Measurements from ENCODE around the gene NCKIPSD.

The NCKIPSD gene

DNA sequence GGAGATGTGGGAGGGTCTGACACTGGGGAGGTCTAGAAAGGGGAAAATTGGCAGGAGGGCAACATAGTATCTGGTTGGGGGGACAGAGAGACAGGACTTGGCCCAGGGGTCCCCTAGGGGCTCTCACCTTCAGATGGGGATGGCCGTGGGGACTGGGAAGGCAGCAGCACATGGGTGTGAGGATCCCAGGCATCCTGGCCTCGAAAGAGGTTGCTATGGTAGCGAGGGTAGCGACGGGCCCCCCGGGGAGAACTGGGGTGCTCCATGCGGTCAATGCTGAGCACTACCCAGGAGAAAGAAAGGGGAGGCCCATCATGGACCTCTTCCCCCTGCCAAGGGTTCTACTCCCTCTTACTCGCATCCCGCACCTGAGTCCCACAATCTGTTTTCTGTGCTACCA is 38.0 kb downstream of the NCKIPSD start:
- DNase-seq (ENCODE audit: low spot score): no peak

DNA sequence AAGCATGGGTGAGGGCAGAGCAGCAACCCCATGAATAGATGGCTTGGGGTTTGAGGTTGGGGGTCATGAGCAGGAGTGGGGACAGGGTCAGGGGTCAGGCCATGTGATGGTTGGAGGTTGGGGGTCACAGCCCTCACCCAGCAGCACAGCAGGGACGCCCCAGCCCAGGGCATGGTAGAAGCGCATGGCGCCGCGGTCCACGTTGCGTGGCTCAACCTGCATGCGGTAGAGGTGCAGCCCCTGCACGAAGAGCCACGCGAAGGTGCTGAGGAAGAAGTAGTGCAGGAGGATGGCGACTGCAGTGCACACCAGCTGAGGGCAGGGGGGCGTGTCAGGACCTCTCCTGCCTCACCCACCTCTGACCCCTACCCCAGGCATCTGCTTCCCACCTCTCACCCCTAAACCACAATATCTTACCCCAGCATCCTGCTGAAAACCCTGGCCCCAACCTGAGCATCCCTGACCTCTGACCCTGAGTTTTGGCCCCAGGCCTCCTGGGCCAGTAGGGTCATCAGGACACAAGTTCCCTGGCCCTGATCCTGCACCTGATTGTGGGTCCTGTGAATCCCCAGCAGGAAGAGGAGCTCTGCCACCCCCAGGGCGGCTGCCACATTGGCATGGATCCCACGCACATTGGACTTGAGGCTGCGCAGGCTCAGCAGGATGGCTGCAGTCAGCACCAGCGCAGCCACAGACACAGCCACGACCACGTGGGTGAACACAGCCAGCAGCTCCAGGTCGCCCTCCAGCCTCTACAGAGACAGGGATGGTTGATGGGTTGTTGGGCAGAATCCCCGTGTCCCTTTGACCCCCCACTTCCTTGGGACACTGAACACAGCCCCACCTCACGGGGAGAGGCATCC is 40.6 kb downstream of the NCKIPSD start:
- DNase-seq (ENCODE audit: low spot score): no peak

DNA sequence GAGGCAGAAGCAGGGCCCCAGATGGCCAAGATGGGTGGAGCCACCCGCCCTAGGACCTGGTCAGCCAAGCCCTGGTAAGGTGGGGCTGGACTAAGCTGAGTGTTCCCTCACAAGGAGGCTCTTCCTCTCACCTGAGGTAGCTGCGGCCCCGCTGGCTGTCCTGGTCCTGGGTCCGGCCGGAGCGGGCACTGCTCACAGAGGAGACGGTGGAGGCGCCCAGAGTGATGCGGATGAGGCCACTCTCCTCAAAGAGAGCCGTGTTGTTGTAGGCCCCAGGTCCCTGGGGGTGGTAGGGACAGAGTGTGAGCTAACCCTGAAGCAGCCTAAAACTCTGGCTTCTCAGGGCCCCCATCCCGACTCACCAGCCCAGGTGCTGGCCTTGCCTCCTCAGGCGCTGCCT is 43.1 kb downstream of the NCKIPSD start:
- DNase-seq (ENCODE audit: low spot score): no peak

DNA sequence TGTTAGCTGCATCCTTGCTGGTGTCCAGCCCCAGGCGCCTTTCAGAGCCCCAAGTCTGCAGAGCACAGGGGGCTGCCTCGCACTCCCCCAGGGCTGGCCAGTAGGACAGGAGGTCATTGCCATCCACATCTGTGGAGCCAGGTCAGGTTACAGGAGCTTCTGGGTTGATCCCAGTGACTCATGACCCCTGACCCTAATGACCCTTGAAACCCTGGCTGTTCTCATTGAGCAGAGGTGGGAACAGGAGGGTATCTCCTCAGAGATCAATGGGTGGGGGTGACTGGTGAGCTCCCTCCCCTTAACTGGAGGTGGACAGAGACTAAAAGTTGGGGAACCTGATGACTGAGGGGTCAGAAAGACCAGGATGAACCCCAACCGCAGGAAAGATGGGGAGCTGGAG is 44.3 kb downstream of the NCKIPSD start:
- no peak for DNase-seq (ENCODE audit: low spot score)

DNA sequence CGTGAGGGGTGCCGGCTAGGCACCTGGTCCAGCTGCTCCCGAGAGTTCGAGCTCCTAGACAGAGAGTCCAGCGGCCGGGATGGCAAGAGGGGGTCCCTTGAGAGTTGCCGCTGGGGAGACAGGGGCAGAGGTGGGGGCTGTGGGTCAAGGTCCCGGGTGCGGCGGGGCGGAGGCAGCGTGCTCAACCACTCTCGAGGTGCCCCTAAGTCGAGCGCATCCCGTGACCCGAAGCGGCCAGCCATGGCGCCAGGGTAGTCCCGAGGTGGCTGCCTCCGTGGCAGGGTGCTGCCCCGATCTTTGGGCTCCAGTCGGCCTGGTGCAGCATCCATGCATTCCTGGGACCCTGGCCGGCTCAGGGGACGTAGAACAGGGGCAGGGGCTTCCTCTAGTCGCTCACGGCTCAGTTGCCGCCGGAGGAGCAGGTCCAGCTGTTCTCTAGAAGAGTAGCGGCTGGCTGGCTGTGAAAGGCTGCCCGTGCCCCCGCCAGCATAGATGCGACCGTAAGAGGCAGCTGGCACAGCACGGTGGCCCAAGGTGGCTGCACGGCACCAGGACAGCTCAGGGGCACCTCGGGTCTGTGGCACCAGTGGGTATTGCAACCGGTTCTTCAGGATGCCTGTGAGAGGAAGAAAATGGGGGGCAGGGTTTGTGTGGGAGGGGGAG is 45.6 kb downstream of the NCKIPSD start:
- no peak for DNase-seq (ENCODE audit: low spot score)

DNA sequence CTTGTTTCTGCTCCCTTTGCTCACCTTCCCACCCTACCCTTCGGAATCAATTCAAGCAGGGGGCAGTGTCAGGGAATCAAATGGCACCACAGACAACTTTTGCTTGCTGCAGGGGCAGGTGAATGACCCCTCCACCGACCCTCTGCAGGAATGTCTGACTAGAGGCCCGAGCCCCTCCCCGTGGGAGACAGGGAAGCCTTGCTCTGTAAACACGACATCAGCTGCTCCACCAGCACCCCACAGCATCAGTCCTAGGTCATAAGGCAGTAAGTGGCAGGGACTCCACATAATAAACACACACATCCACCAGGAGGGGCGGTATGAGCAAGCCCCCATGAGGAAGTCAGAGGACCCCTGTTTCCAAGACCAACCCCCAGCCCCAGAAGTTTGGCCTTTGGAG is 48.4 kb downstream of the NCKIPSD start:
- no peak for DNase-seq (ENCODE audit: low spot score)

DNA sequence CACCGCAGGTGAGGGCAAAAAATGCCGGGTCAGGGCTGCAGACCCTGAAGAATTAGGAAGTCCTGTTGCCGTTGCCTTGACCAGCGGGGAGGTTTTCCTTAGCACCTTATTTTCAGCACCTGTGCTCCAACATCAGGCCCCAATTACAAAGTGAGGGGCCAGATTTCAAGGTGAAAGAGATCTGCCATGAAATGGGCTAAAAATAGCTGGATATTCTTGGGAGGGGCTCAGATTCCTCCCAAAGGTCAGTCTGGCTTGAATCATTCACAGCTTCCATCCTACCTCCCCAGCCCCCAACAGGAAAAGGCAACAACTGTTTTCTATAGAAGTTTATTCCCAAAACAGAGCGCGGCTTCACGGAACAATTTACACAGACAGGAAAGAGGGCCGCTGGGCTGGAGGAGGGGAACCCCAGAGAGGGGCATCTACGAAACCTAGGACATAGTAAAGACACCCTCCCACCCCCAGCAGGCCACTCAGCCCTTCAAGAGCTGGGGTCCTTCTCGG is 49.5 kb downstream of the NCKIPSD start:
- no peak for DNase-seq (ENCODE audit: low spot score)

DNA sequence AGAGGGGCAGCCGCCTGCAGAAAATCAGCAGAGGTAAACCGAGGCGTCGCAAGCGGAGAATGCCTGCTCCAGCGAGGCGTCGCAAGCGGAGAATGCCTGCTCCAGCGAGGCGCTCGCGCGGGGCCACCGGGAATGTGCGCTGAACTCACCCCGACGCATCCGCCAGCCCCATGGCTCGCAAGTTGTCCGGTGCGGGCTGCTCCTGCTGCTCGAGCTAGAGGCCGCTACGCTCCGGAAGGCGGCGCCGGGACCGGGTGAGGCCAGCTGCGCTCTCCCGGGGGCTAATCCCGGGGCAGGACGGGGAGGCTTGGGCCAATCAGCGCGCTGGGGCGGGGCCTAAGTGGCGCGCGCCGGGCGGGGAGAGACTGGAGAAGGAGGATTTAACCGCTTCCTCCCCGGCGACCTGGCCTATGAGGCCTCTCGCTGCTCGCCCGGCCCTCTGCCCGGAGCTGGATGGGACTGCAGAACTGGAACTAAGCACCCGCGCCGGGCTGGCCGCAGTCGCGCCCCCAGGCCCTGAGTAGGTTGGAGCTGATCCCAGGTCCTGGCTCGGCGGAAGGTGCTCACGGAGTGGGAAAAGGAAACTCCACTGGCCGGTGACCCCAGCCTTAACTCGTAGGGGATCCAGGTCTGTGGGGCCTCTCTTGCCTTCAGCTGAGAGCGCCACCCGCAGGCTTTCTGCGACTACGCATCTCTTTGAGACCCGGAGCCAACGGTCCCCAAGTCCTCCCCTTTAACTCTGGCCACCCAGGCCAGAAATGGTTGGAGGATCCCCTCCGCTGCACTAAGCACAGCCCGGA is 50.3 kb downstream of the NCKIPSD start, which contains the start of gene SLC26A6:
Gene SLC26A6 (minus strand): TSS at position 240 of the 800 bp plus-strand sequence. CDS start 68 bp downstream, at position 172.
- DNase-seq (ENCODE audit: low spot score): peak; percentile 94

DNA sequence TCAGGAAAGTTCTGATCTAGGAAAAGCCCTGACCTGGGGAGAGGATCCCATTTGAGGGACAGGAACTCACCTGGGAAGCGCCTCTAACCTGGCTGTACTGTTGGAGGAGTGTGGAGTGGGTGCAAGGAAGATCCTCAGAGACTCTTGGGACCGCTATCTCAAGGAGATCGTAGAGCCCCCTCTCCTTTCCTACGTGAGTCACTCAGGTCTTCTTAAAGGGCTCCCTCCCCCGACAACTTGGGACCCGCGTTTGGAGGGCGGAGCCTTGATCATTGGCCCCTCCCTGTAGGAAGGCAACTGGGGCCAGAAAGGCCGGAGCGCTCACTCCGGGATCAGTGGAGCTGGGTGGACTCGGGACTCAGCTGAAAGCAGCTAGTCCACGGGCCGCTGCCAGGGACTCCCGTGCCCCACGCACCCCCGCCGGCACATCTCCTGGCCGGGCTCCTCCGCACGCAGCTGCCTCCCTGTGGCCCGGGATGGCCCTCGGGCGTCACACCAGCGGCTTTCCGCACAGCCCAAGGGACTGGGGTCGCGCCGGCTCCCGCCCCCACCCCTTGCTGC is 51.0 kb downstream of the NCKIPSD start:
- DNase-seq (ENCODE audit: low spot score): peak; percentile 17

DNA sequence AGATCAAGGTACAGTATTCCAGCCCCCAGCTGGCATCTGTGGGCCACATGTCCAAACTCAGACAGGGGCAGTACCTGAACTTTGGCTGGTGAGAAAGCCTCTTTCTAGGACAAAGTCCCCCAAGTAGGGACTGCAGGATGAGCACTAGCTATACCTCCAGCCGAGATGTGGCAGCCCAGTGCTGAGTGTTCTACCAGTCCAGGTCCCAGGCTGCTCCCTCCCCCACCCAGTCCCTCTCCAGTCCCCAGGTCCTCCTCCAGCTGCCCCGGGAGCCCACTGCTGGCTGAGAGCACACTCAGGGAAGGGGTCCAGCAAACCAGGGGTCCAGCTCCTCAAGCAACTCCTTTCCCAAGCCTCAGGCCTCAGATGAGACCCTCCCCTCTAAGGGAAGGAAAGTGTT is 52.0 kb downstream of the NCKIPSD start:
- no peak for DNase-seq (ENCODE audit: low spot score)

DNA sequence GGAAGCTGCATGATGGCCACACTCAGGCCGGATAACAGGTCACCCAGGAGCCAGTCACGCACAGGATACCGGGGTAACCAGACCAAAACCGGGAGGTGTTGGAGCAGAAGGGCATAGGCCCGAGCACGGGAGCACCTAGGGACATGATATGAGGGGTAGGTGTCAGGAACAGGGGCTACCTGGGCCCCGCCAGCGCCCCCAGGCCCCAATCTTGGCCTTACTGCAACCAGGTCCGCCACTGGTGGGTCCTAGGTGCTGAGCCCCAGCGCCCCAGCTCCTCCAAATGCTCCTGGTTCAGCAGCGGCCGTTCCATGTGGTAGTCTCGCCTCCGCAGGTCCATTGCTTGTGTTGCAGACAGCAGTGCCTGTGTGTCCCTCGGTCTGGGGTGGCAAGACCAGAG is 52.5 kb downstream of the NCKIPSD start:
- no peak for DNase-seq (ENCODE audit: low spot score)

DNA sequence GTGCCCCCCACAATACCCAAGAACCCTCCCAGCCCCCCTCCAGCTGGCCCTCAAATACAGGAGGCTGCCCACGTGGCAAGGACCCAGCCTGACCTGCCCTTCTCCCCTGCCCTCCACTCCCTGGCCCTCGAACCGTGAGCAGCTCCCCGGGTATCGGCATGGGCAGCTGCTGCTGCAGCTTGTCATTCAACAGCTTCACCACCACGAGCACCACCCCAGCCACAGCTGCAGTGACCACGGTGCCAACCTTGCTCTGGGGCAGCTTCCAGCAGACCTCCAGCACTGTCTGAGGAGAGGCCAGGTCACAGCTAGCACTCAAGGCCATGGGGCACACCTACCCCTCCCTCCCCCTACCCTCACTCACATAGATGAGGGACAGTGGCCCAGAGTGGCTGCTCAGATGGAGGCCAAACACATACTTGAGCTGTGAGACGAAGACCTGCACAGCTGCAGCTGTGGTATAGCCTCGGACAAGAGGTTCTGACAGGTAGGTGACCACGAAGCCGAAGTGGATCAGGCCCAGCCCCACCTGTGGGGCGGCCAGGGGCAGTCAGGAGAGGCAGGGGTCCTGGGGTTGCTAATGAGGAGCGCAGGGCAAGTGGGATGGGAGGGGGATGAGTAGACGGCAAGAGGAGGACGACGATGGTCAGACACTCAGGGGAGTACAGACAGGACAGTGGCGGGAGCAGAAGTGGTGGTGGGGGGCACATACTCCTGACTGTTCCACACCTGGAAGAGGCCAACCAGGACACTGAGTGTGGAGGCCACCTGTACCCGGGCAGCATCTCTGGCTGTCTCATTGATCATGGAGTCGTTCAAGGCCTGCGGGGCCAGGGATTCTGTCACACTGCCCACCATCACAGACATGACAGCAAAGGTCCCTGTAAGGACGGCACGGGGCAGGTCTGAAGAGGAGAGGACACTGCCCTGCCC is 53.9 kb downstream of the NCKIPSD start:
- no peak for DNase-seq (ENCODE audit: low spot score)

DNA sequence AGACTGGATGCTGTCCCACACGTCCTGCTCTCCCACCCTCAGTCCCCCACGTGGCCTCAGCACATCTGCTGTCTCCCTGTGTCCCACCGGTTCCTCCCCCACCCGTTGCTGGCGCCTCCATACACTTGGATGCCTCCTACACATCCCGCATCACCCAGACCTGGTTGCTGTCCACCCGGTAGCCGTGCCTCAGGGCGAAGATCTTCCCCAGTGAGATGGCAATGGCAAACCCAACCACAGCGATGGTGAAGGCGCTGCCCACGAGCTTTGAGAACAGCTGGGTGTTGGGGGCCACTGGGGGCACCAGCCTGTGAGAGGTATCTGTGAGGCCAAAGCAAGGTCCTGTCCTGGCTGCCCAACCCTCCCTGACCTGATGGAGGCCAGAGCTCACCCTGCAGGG is 54.9 kb downstream of the NCKIPSD start:
- DNase-seq (ENCODE audit: low spot score): no peak

DNA sequence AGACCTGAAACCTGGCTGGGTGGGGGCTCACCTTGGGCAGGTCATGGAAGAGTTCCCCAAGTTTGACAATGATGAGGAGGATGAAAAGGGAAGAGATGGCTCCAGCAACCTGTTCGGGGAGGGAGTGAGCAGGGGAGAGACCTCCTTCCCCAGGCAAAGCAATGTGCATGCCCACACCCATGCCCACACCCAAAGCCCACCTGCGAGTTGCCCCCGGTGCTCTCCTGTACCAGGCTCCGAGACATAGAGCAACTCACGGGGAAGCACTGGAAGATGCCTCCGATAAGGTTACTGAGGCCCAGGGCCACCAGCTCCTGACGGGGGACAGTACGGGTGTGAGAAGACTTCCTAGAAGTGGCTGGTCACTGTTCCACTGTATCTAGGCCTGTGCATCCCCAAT is 55.3 kb downstream of the NCKIPSD start:
- no peak for DNase-seq (ENCODE audit: low spot score)

DNA sequence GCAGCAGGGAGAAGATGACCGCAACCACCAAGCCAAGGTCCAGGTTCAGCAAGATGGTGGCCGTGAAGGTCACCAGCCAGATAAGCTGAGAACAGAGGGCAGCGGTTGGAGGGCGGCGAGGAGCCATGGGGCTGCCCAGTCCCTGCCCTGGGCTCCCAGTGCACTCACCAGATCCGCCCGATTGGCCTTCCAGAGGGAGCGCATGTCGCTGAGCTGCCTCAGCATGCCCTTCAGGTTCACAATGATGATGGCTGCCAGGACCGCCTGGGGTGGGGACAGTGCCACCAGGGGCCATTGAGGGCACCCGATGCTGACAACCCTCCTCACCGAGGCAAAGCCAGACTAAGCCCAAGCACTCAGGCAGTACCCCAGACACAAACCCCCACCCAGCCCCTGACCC is 55.8 kb downstream of the NCKIPSD start:
- DNase-seq (ENCODE audit: low spot score): no peak

DNA sequence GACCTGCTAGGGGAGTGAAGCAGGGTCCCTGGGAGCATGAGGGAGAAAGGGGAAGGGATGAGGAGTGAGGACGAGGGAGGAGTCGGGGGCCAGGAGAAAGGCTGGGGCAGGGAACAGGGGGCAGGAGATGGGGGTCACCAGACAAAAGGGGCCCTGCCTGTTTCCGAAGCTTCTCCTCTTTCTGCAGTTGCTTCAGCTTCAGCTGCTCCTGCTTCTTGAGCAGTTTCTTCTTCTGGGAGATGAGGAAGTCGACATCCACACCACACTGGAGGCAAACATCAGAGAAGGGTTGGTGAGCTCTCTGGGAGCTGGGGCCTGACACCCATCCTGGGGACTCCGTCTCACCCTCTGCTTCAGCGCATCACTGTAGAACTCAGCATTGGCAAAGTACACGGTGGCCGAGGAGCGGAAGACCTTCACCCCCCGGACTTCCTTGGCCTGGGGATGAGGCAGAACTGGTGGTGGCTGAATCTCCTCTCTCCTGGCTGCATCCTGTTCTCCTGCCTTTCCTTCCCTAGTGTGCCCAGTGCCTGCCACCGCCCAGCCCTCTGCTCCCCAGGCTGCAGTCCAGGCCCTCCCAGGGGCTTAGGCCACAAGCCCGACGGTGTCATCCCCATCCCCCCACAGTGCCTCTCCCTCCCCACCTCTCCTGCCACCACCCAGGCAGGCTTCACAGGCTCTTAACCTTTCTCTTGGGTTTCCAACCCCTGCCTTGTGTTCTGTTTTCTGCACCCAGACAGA is 57.3 kb downstream of the NCKIPSD start:
- no peak for DNase-seq (ENCODE audit: low spot score)

DNA sequence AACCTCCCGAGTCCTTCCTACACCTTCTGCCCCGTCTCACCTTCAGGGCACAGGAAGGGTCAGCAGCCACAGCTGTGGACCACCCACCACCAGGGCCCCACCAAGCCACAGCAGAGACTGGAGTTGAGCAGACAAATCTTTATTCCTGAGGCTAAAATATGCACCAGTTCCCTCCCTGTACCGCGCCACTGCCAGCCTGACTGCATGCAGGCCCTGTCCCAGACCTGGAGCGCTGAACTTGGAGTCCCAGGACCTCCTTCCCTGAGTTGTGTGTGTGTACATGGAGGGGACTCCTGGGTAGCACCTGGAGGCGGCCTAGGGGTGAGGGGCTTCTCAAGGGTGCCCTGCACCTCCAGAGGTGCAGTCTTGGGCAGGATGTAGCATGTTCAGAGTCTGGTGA is 60.1 kb downstream of the NCKIPSD start:
- DNase-seq (ENCODE audit: low spot score): no peak

DNA sequence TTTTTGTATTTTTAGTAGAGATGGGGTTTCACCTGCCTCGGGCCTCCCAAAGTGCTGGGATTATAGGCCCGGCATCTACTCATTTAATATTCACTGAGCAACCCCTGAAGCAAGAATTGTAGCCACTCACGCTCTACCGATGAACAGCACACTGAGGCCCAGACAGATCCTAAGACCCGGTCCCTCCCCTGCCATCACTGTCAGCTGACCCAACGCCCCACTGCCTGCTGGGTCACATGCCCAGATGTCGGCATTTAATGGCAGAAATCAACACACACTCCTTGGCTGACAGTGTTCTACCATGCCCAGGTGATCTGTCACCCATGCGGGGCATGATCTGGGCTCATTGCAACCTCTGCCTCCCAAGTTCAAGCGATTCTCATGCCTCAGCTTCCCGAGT is 60.9 kb downstream of the NCKIPSD start:
- no peak for DNase-seq (ENCODE audit: low spot score)

DNA sequence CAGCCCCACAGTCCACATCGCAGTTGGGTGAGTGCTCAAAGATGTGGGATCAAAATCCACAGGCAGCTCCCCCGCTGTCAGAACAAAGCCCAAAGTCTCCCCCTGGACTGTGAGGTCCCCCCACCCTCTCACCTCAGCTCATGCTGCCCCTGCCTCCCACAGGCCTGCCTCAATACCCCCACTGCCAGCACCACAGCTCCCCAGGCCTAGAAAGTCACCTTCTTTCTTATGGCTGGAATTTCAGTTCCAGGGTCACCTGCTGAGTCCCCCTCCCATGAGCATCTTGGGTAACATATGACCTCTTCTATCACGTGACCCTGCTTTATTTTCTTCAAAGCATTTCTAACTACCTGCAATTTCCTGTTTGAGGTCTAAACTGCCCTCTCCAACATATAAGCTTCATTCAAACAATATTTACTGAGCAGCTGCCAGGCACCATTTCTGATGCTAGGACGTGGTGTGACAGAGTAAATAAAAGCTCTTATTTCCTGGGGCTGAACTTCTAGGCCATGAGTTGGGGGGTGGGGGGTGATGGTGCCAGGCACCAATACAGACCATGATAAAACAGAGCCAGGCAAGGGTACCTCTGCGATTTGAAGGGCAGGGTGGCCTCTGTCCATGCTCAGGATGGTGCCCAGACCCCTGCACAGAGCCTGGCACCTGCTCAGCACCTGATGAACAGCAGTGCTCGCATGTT is 61.7 kb downstream of the NCKIPSD start:
- no peak for DNase-seq (ENCODE audit: low spot score)
